Glutamatergic neuron (in vitro differentiated cells): ENCODE measurements around the gene SF3B2. TPM values are rescaled to one million over a fixed set of nuclear protein-coding genes. Genes with fewer than 3 reads are reported as not detected.

ENCODE experiments used
- DNase-seq: peaks from one replicate; pipeline ENCODE4 v3.0.0; 2022
- H3K27ac Mint-ChIP-seq: one replicate; pipeline ENCODE4 v1.8.0; 2020; ENCODE audit warnings: mild to moderate bottlenecking, mixed read lengths, inconsistent platforms; ENCODE audit not compliant: unreplicated experiment
- H3K27me3 Mint-ChIP-seq: one replicate; pipeline ENCODE4 v1.8.0; 2020; ENCODE audit warnings: mild to moderate bottlenecking, moderate library complexity, mixed read lengths, inconsistent platforms; ENCODE audit not compliant: unreplicated experiment
- H3K36me3 Mint-ChIP-seq: one replicate; pipeline ENCODE4 v1.8.0; 2020; ENCODE audit warnings: mild to moderate bottlenecking, mixed read lengths, inconsistent platforms; ENCODE audit not compliant: unreplicated experiment
- H3K4me1 Mint-ChIP-seq: one replicate; pipeline ENCODE4 v1.8.0; 2020; ENCODE audit warnings: mild to moderate bottlenecking, low read depth, mixed read lengths, inconsistent platforms; ENCODE audit not compliant: unreplicated experiment
- H3K4me3 Mint-ChIP-seq: one replicate; pipeline ENCODE4 v1.8.0; 2020; ENCODE audit warnings: mild to moderate bottlenecking, mixed read lengths, inconsistent platforms; ENCODE audit not compliant: unreplicated experiment
- H3K9me3 Mint-ChIP-seq: one replicate; pipeline ENCODE4 v1.8.0; 2020; ENCODE audit warnings: mild to moderate bottlenecking, moderate library complexity, mixed read lengths, inconsistent platforms; ENCODE audit not compliant: unreplicated experiment
- total RNA-seq: library from RNA; stranded (reverse); fragmentation: NEBNext Ultra II Directional; extraction: Animal tissue kit (Norgen Biotek cat#: 25700); gene quantifications from one replicate; pipeline ENCODE4 v1.2.1, GENCODE V29; 2021; ENCODE audit not compliant: unreplicated experiment
- TF ChIP-seq, protein P1 (sequence below): fragments of 200-600 bp; sonication (generic); IDR thresholded peaks from one replicate; pipeline ENCODE4 v1.5.0; 2021; ENCODE audit not compliant: partially characterized antibody, unreplicated experiment

The SF3B2 gene
- total RNA-seq, 1 donor from 2014 or later: 187 TPM

DNA sequence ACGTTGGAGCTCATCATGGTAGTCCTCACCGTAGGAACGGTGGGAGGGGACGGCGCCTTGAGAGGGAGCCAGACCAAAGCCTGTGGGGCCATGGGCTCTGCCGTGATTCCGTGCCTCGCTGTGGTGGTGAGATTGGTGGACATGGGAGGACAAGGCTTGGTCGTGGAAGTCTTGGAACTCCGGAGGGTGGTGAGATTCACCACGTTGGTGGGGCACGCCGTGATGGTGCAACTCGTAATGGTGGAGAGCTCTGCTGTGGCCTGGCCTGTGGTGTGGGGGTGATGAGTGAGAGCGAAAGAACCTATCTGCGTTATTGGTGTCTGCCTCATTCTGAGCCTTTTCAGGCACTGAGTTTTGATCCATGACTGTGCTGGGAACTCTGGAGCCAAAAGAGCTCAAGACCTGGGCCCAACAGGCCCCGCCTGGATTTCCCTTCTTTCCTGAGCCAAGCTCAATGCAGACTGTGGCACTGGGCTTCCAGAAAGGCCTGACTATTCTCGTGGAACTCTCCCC is 26.1 kb upstream of the SF3B2 start, which contains the start of gene CATSPER1:
Gene CATSPER1, minus strand, starts transcription at position 463 of the 513 bp plus-strand sequence. Its CDS starts 100 bp downstream, at position 363.
- Mint-ChIP-seq H3K27ac (no peak within 1 kb of the TSS), H3K4me1 (no peaks in the 10 kb centered on the region), H3K9me3 (peaks cover 5% of the 10 kb centered on the region), H3K27me3 (peaks cover 17% of the 10 kb centered on the region), H3K4me3 (no peak within 1 kb of the TSS), H3K36me3 (no peaks in the 10 kb centered on the region)
- TF ChIP-seq, protein P1, sequence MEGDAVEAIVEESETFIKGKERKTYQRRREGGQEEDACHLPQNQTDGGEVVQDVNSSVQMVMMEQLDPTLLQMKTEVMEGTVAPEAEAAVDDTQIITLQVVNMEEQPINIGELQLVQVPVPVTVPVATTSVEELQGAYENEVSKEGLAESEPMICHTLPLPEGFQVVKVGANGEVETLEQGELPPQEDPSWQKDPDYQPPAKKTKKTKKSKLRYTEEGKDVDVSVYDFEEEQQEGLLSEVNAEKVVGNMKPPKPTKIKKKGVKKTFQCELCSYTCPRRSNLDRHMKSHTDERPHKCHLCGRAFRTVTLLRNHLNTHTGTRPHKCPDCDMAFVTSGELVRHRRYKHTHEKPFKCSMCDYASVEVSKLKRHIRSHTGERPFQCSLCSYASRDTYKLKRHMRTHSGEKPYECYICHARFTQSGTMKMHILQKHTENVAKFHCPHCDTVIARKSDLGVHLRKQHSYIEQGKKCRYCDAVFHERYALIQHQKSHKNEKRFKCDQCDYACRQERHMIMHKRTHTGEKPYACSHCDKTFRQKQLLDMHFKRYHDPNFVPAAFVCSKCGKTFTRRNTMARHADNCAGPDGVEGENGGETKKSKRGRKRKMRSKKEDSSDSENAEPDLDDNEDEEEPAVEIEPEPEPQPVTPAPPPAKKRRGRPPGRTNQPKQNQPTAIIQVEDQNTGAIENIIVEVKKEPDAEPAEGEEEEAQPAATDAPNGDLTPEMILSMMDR: no peak
- no peak for DNase-seq

DNA sequence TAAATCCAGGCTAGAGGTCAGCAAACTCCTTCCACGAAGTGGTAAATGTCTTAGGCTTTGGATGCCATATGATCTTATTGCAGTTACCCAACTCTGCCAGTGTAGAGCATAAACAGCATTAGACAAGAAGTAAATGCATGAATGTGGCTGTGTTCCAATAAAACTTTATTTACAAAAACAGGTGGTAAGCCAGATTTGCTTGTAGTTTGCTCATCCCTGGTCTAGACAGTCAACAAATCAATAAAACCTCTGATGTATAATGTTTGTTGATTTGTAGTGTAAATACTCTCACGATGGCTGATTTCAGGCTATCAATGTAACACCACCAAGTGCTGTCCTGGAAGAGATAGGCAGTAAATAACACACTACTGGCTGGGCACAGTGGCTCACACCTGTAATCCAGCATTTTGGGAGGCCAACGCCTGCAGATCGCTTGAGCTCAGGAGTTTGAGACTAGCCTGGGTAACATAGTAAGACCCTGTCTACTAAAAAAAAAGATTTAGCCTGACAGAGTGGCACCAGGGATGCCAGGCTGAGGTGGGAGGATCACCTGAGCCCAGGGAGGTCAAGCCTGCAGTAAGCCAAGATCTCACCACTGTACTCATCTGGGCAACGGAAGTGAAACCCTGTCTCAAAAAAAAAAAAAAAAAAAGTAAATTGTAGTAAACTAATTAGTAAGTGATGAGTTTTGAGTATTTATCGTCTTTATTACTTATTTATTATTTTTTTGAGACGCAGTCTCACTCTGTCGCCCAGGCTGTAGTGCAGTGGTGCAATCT is 19.0 kb upstream of the SF3B2 start:
- Mint-ChIP-seq H3K4me3 (no peak overlapping the region), H3K4me1 (no peaks in the 10 kb centered on the region), H3K27me3 (no peaks in the 10 kb centered on the region), H3K27ac (no peak overlapping the region), H3K36me3 (no peaks in the 10 kb centered on the region), H3K9me3 (no peaks in the 10 kb centered on the region)
- DNase-seq: no peak
- TF ChIP-seq, protein P1: no peak

GRCh38 chr11:66035653-66036333 is 16.4 kb upstream of the SF3B2 start:
- Mint-ChIP-seq H3K9me3 (no peaks in the 10 kb centered on the region), H3K36me3 (no peaks in the 10 kb centered on the region), H3K4me3 (no peak overlapping the region), H3K27me3 (no peaks in the 10 kb centered on the region), H3K4me1 (no peaks in the 10 kb centered on the region), H3K27ac (no peak overlapping the region)
- TF ChIP-seq, protein P1: no peak
- no peak for DNase-seq

GRCh38 chr11:66036334-66036710 is 15.8 kb upstream of the SF3B2 start:
- DNase-seq: no peak
- Mint-ChIP-seq H3K4me3 (no peak overlapping the region), H3K9me3 (no peaks in the 10 kb centered on the region), H3K27ac (no peak overlapping the region), H3K27me3 (no peaks in the 10 kb centered on the region), H3K36me3 (no peaks in the 10 kb centered on the region), H3K4me1 (no peaks in the 10 kb centered on the region)
- TF ChIP-seq, protein P1: no peak

DNA sequence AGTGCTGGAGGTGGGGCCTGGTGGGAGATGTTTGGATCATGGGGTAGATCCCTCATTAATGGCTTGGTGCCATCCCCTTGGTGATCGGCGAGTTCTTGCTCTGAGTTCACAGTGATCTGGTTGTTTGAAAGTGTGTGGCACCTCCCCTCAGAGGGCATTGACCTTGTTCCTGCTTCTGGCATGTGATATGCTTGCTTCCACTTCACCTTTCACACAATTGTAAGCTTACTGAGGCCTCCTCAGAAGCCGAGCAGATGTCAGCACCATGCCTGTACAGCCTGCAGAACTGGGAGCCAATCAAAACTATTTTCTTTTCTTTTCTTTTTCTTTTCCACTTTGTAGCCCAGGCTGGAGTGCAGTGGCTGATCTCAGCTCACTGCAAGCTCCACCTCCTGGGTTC is 14.8 kb upstream of the SF3B2 start:
- Mint-ChIP-seq H3K4me1 (no peaks in the 10 kb centered on the region), H3K27me3 (no peaks in the 10 kb centered on the region), H3K4me3 (no peak overlapping the region), H3K27ac (no peak overlapping the region), H3K36me3 (no peaks in the 10 kb centered on the region), H3K9me3 (peaks cover 2% of the 10 kb centered on the region)
- DNase-seq: no peak
- TF ChIP-seq, protein P1: no peak
